ENCODE measurements around the gene PDCD2L.
A peak's percentile ranks its signal among the peaks of the same experiment; 100 is the strongest.

PDCD2L gene

DNA sequence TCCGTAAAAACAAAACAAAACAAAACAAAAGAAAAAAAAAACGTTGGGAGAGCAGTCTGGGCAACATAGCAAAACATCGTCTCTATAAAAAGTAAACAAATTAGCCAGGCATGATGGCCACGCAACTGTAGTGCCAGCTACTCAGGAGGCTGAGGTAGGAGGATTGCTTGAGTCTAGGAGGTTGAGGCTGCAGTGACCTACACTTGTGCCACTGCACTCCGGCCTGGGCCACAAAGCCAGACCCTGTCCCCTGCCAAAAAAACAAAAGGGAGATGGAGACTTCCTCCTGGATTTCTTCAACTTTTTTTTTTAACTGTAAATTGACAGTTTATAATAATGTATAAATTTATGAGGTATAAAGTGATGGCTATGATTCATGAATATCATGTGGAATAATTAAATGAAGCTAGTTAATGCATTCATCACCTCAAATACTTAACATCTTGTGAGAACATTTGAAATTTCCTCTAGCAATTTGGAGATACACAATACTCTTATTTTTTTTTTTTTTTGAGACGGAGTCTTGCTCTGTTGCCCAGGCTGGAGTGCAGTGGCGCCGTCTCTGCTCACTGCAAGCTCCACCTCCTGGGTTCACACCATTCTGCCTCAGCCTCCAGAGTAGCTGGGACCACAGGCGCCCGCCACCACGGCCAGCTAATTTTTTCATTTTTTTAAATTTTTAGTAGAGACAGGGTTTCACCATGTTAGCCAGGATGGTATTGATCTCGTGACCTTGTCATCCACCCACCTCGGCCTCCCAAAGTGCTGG, 1.9 kb downstream of the PDCD2L start:
- Histone ChIP-seq H2AFZ (ENCODE audit: low read length) (no peak overlapping the region), H3K9me2 (ENCODE audit: low read depth, low read length) (no peaks in the 10 kb centered on the region), H3K4me1 (ENCODE audit: insufficient read depth, low read length, severe bottlenecking) (peaks cover 20% of the 10 kb centered on the region), H3K27ac (ENCODE audit: low read depth, low read length, poor library complexity, severe bottlenecking) (no peak overlapping the region), H3F3A (ENCODE audit: insufficient read depth, low read length) (no peaks in the 10 kb centered on the region), H3K79me2 (ENCODE audit: insufficient read depth, low read length) (peaks cover 22% of the 10 kb centered on the region), H3K4me3 (ENCODE audit: low read depth, low read length, poor library complexity, severe bottlenecking) (peak overlapping the region; percentile 93), H3K9ac (ENCODE audit: low read length) (no peak overlapping the region), H3K4me2 (ENCODE audit: low read length) (peak overlapping the region; percentile 80; the same call in 1 of the 2 replicates), H3K36me3 (ENCODE audit: insufficient read depth, low read length) (peaks cover 41% of the 10 kb centered on the region), H3K9me3 (ENCODE audit: low read length) (no peaks in the 10 kb centered on the region), H3K27me3 (ENCODE audit: insufficient read depth, low read length) (no peaks in the 10 kb centered on the region), H4K20me1 (ENCODE audit: insufficient read depth, low read length) (no peaks in the 10 kb centered on the region)
- TF ChIP-seq, protein P1, sequence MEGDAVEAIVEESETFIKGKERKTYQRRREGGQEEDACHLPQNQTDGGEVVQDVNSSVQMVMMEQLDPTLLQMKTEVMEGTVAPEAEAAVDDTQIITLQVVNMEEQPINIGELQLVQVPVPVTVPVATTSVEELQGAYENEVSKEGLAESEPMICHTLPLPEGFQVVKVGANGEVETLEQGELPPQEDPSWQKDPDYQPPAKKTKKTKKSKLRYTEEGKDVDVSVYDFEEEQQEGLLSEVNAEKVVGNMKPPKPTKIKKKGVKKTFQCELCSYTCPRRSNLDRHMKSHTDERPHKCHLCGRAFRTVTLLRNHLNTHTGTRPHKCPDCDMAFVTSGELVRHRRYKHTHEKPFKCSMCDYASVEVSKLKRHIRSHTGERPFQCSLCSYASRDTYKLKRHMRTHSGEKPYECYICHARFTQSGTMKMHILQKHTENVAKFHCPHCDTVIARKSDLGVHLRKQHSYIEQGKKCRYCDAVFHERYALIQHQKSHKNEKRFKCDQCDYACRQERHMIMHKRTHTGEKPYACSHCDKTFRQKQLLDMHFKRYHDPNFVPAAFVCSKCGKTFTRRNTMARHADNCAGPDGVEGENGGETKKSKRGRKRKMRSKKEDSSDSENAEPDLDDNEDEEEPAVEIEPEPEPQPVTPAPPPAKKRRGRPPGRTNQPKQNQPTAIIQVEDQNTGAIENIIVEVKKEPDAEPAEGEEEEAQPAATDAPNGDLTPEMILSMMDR (IDR thresholded peaks at IDR 0.05; ENCODE audit: low read length) = no peak
- TF ChIP-seq EZH2 (IDR thresholded peaks at IDR 0.05; ENCODE audit: borderline replicate concordance, low read length) = no peak

- H3K27ac ChIP-seq (ENCODE audit: low read depth, low read length, poor library complexity, severe bottlenecking) = no peak overlapping the region
Observed at GRCh38 chr19:34408411-34408810, 4.2 kb downstream of the PDCD2L start.

GRCh38 chr19:34409189-34410164, 5.3 kb downstream of the PDCD2L start:
- H3K4me2 ChIP-seq (ENCODE audit: low read length) = no peak overlapping the region
- H3K36me3 ChIP-seq (ENCODE audit: insufficient read depth, low read length) = peaks cover 64% of the 10 kb centered on the region
- H3K4me3 ChIP-seq (ENCODE audit: low read depth, low read length, poor library complexity, severe bottlenecking) = no peak overlapping the region
- H4K20me1 ChIP-seq (ENCODE audit: insufficient read depth, low read length) = no peaks in the 10 kb centered on the region
- H3F3A ChIP-seq (ENCODE audit: insufficient read depth, low read length) = no peaks in the 10 kb centered on the region
- no peaks in the 10 kb centered on the region for H3K27me3 ChIP-seq (ENCODE audit: insufficient read depth, low read length)
- peaks cover 20% of the 10 kb centered on the region for H3K4me1 ChIP-seq (ENCODE audit: insufficient read depth, low read length, severe bottlenecking)
- no peak for TF ChIP-seq EZH2 (IDR thresholded peaks at IDR 0.05; ENCODE audit: borderline replicate concordance, low read length)
- TF ChIP-seq, protein P1 (IDR thresholded peaks at IDR 0.05; ENCODE audit: low read length) = no peak
- no peaks in the 10 kb centered on the region for H3K9me3 ChIP-seq (ENCODE audit: low read length)
- H3K79me2 ChIP-seq (ENCODE audit: insufficient read depth, low read length) = peaks cover 22% of the 10 kb centered on the region
- H3K9ac ChIP-seq (ENCODE audit: low read length) = no peak overlapping the region
- no peak overlapping the region for H3K27ac ChIP-seq (ENCODE audit: low read depth, low read length, poor library complexity, severe bottlenecking)
- no peaks in the 10 kb centered on the region for H3K9me2 ChIP-seq (ENCODE audit: low read depth, low read length)
- H2AFZ ChIP-seq (ENCODE audit: low read length) = no peak overlapping the region

More at GRCh38 chr19:34408411-34408810, 4.2 kb downstream of the PDCD2L start:
- H3K27me3 ChIP-seq (ENCODE audit: insufficient read depth, low read length) = no peaks in the 10 kb centered on the region
- no peaks in the 10 kb centered on the region for H4K20me1 ChIP-seq (ENCODE audit: insufficient read depth, low read length)
- H3K4me3 ChIP-seq (ENCODE audit: low read depth, low read length, poor library complexity, severe bottlenecking) = no peak overlapping the region
- TF ChIP-seq EZH2 (IDR thresholded peaks at IDR 0.05; ENCODE audit: borderline replicate concordance, low read length) = no peak
- TF ChIP-seq, protein P1 (IDR thresholded peaks at IDR 0.05; ENCODE audit: low read length) = no peak
- H3K4me1 ChIP-seq (ENCODE audit: insufficient read depth, low read length, severe bottlenecking) = peaks cover 20% of the 10 kb centered on the region
- peaks cover 22% of the 10 kb centered on the region for H3K79me2 ChIP-seq (ENCODE audit: insufficient read depth, low read length)
- peaks cover 53% of the 10 kb centered on the region for H3K36me3 ChIP-seq (ENCODE audit: insufficient read depth, low read length)
- H3K9me3 ChIP-seq (ENCODE audit: low read length) = no peaks in the 10 kb centered on the region
- H3K9me2 ChIP-seq (ENCODE audit: low read depth, low read length) = no peaks in the 10 kb centered on the region
- no peak overlapping the region for H3K4me2 ChIP-seq (ENCODE audit: low read length)
- no peaks in the 10 kb centered on the region for H3F3A ChIP-seq (ENCODE audit: insufficient read depth, low read length)
- H2AFZ ChIP-seq (ENCODE audit: low read length) = no peak overlapping the region
- no peak overlapping the region for H3K9ac ChIP-seq (ENCODE audit: low read length)
